ENCODE measurements around the gene SYT17.

Gene SYT17

GRCh38 chr16:19308392-19308791 lies 140.4 kb downstream of the SYT17 start:
- DNase-seq (ENCODE audit: low spot score): no peak

GRCh38 chr16:19309178-19309577 lies 141.1 kb downstream of the SYT17 start:
- POLR2A ChIA-PET (ENCODE audit: low non-redundant PET): no interaction called here
- no peak for DNase-seq (ENCODE audit: low spot score)
- CTCF ChIA-PET: interaction anchor here (0.6 kb wide), 1 partner anchor 406 kb away, joined by 6 read pairs; no protein-coding TSS in a partner anchor
- no peak overlapping the region for H3K27ac ChIP-seq
- no peak for TF ChIP-seq CTCF (conservative IDR thresholded peaks at IDR 0.05; ENCODE audit: low read depth)

More at GRCh38 chr16:19308392-19308791, 140.4 kb downstream of the SYT17 start:
- POLR2A ChIA-PET (ENCODE audit: low non-redundant PET): no interaction called here
- no peak for TF ChIP-seq CTCF (conservative IDR thresholded peaks at IDR 0.05; ENCODE audit: low read depth)
- CTCF ChIA-PET: interaction anchor here (0.6 to 0.8 kb wide), 3 partner anchors 9 to 405 kb away, joined by 3 to 6 read pairs (median 5); no protein-coding TSS in a partner anchor
- H3K27ac ChIP-seq: no peak overlapping the region

DNA sequence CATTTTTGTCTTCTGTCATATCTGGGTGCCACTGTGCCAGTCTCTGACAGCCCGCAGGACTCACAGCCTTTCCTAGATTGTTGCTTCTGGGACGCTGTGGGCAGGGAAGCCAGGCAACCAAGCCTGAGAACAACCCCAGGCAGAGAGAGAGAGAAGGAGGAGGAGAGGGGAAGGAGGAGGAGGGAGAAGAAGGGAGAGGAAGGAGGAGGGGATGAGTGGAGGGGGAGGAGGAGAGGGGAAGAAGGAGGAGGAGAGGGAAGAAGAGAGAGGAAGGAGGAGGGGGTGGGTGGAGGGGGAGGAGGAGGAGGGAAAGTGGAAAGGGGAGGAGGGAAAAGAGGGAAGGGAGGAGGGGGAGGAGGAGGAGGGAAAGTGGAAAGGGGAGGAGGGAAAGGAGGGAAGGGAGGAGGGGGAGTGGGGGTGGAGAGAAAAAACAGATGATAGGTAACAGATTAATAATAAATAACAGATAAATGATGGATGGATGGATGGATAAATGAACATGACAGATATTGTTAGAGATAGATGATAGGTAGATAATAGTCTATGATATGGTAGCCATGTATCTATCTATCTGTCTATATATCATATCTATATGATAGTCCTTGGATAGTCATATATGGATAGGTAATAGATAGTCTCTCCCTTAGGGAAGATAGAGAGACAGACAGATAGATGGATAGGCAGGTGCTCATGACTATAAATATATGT lies 146.8 kb downstream of the SYT17 start:
- ChIA-PET CTCF (no interaction called here), POLR2A (ENCODE audit: low non-redundant PET) (no interaction called here)
- no peak overlapping the region for H3K27ac ChIP-seq
- no peak for TF ChIP-seq CTCF (conservative IDR thresholded peaks at IDR 0.05; ENCODE audit: low read depth)
- DNase-seq (ENCODE audit: low spot score): no peak

GRCh38 chr16:19315889-19316433 lies 147.9 kb downstream of the SYT17 start:
- ChIA-PET POLR2A (ENCODE audit: low non-redundant PET) (no interaction called here), CTCF (no interaction called here)
- no peak overlapping the region for H3K27ac ChIP-seq
- no peak for TF ChIP-seq CTCF (conservative IDR thresholded peaks at IDR 0.05; ENCODE audit: low read depth)
- no peak for DNase-seq (ENCODE audit: low spot score)

DNA sequence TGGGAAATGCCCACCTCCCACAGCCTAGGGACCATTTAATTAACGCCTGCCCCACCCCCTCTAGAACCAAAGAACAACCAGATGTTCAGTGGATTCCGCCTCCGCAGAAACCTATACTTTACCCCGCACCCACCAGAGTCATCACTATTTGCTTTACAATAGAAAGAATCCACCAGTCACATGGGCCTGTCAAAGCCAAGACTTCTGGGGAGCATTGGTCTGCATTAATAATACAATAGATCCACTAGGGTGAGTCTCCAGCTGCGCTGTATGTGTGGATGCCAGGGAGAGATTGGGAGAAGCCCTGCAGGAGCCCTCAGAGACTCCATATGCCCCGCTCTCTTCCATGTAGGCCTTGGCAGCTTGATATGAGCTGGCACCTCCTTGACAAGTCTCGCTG lies 148.8 kb downstream of the SYT17 start:
- ChIA-PET POLR2A (ENCODE audit: low non-redundant PET) (no interaction called here), CTCF (no interaction called here)
- no peak for DNase-seq (ENCODE audit: low spot score)
- TF ChIP-seq CTCF (conservative IDR thresholded peaks at IDR 0.05; ENCODE audit: low read depth): no peak
- no peak overlapping the region for H3K27ac ChIP-seq
